Prostate gland (tissue), 2 donors: ENCODE results near the gene ABCC9.

Experiments used
- CTCF ChIP-seq, 4 experiments: fragments of 200-600 bp in 2 of 4; fragments of 450-650 bp in 2 of 4; sonication (generic) in 2 of 4; IDR thresholded peaks; 1 replicate in 3 of 4; 2 replicates in 1 of 4; pipeline ENCODE4 v1.5.1; 2016 to 2019; ENCODE audit warnings: antibody characterized with exemption in 4 of 4, mild to moderate bottlenecking in 2 of 4, moderate library complexity in 2 of 4
- POLR2A ChIP-seq: fragments of 450-650 bp; IDR thresholded peaks from one replicate; pipeline ENCODE4 v1.6.1; 2016; ENCODE audit warnings: antibody characterized with exemption, mild to moderate bottlenecking
- POLR2AphosphoS5 ChIP-seq: sonication (generic); formaldehyde crosslinking; IDR thresholded peaks from one replicate; pipeline ENCODE4 v1.6.1; 2017; ENCODE audit warnings: antibody characterized with exemption

GRCh38 chr12:21757735-21758134 lies 183.5 kb downstream of the ABCC9 start:
- TF ChIP-seq POLR2AphosphoS5, result no peak
- TF ChIP-seq POLR2A, result no peak
- no peak for TF ChIP-seq CTCF (IDR thresholded peaks at IDR 0.05)
